ENCODE data around the gene NTN4. TPM values are rescaled to one million over a fixed set of nuclear protein-coding genes. Genes with fewer than 3 reads are reported as not detected.
"Not testable (repeated sequence)": the region's sequence is repeated elsewhere in the genome, so short reads cannot be mapped to it uniquely, and the experiment has no call there.

Gene NTN4
- total RNA-seq, 2 donors from 2014 or later = 79.2 to 118 TPM

DNA sequence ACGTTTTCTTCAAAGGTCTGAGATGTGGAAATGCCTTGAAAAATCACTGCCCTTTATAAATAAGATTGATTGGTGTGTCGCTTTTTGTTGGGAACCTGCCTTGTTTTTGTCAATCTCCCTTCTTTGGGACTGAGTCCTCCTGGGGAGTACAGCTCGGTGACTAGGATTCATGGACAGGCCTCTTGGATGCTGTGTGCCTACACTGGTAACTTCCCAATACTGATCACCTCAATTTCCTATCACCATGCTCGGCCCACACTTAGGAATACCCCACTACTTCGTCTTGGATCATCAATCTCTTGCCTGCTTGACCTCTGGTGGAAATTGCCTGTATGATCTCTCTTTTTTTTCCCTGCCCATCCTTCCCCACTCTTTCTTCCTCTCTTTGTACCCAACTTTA is 34.2 kb downstream of the NTN4 start:
- Histone ChIP-seq H3K4me3 (no peak overlapping the region), H3K4me1 (replicated peaks) (no peaks in the 10 kb centered on the region), H3K36me3 (no peaks in the 10 kb centered on the region), H3K9me3 (no peaks in the 10 kb centered on the region), H3K27me3 (replicated peaks; ENCODE audit: insufficient read depth) (no peaks in the 10 kb centered on the region), H3K27ac (no peak overlapping the region)
- intact Hi-C loops (cut with DNase I) = no loop called here
- WGBS = 68% methylated on average over 5 of the region's 5 CpGs
- no peak for DNase-seq (ENCODE audit: low spot score)
- TF ChIP-seq, protein P1, sequence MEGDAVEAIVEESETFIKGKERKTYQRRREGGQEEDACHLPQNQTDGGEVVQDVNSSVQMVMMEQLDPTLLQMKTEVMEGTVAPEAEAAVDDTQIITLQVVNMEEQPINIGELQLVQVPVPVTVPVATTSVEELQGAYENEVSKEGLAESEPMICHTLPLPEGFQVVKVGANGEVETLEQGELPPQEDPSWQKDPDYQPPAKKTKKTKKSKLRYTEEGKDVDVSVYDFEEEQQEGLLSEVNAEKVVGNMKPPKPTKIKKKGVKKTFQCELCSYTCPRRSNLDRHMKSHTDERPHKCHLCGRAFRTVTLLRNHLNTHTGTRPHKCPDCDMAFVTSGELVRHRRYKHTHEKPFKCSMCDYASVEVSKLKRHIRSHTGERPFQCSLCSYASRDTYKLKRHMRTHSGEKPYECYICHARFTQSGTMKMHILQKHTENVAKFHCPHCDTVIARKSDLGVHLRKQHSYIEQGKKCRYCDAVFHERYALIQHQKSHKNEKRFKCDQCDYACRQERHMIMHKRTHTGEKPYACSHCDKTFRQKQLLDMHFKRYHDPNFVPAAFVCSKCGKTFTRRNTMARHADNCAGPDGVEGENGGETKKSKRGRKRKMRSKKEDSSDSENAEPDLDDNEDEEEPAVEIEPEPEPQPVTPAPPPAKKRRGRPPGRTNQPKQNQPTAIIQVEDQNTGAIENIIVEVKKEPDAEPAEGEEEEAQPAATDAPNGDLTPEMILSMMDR (IDR thresholded peaks at IDR 0.05) = no peak
- no peak for TF ChIP-seq POLR2A (IDR thresholded peaks at IDR 0.05)
- no peak for TF ChIP-seq POLR2AphosphoS5 (IDR thresholded peaks at IDR 0.05)

DNA sequence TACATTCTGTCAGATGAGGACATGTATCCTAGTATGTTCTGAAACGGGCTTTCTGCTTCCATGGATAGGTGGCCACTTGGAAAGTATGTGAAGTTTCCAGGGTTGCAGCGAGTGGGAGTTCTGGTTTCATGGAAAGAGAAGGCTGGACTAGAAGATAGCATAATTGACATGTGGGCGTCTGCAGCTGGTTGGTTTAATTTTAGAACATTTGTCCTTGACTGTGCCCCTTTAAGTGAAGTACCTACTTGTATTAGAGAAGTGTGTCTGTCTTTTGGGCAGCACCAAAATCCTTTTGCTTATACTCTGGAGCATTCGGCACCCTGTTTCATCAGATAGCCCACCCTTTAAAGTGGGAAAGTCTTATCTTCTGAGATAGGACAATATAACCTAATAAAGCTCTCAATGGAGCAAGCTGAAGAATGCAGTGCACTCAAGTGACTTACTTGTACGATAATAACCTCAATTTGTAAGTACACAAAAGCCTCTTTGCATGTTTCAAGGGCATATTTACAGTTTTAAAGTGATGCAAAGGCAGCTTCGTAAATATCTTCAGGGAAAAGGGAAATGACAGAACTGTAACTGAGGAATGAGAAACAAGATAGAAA is 35.2 kb downstream of the NTN4 start:
- Histone ChIP-seq H3K9me3 (no peaks in the 10 kb centered on the region), H3K36me3 (no peaks in the 10 kb centered on the region), H3K4me3 (no peak overlapping the region), H3K27me3 (replicated peaks; ENCODE audit: insufficient read depth) (no peaks in the 10 kb centered on the region), H3K4me1 (replicated peaks) (no peaks in the 10 kb centered on the region), H3K27ac (no peak overlapping the region)
- intact Hi-C loops (cut with DNase I) = no loop called here
- no peak for DNase-seq (ENCODE audit: low spot score)
- WGBS = 71% methylated on average over 6 of the region's 6 CpGs
- TF ChIP-seq, protein P1 (IDR thresholded peaks at IDR 0.05) = no peak
- no peak for TF ChIP-seq POLR2AphosphoS5 (IDR thresholded peaks at IDR 0.05)
- no peak for TF ChIP-seq POLR2A (IDR thresholded peaks at IDR 0.05)

DNA sequence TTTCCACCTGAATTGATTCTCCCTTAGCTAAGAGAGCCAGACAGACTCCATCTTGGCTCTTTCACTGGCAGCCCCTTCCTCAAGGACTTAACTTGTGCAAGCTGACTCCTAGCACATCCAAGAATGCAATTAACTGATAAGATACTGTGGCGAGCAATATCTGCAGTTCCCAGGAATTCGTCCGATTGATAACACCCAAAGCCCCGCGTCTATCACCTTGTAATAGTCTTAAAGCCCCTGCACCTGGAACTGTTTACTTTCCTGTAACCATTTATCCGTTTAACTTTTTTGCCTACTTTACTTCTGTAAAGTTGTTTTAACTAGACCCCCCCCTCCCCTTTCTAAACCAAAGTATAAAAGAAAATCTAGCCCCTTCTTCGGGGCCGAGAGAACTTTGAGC is 44.5 kb downstream of the NTN4 start:
- H3K36me3 ChIP-seq; DNase-seq (ENCODE audit: low spot score); H3K27ac ChIP-seq; H3K4me3 ChIP-seq; H3K9me3 ChIP-seq; intact Hi-C loops (cut with DNase I); H3K27me3 ChIP-seq (replicated peaks; ENCODE audit: insufficient read depth); H3K4me1 ChIP-seq (replicated peaks): not testable (repeated sequence)
- 84% methylated on average over 8 of the region's 8 CpGs for WGBS

DNA sequence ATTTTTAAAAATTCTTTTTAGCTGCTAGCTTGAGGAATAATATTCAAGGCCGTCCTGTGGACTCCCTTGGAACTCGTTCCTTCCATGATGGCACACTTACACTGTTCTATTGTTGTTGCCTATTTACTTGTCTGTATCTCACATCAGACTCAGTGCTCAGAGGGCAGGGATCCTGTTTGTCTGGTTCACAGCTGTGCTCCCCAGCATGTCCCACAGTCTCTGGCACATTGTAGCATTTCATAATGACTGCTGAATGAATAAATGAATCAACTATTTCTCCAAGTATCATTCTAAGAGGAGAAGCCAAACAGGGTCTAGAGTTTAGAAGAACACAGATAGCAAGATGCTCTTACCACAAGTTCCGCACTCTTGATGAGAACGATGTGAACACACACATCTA is 48.0 kb downstream of the NTN4 start:
- intact Hi-C loops (cut with DNase I) = no loop called here
- Histone ChIP-seq H3K9me3 (no peaks in the 10 kb centered on the region), H3K4me3 (no peak overlapping the region), H3K36me3 (no peaks in the 10 kb centered on the region), H3K27me3 (replicated peaks; ENCODE audit: insufficient read depth) (no peaks in the 10 kb centered on the region), H3K27ac (no peak overlapping the region), H3K4me1 (replicated peaks) (no peaks in the 10 kb centered on the region)
- WGBS = 63% methylated on average over 4 of the region's 4 CpGs
- DNase-seq (ENCODE audit: low spot score) = peak; percentile 24
- peak; percentile 8 for TF ChIP-seq POLR2AphosphoS5 (IDR thresholded peaks at IDR 0.05)
- TF ChIP-seq POLR2A (IDR thresholded peaks at IDR 0.05) = no peak
- TF ChIP-seq, protein P1 (IDR thresholded peaks at IDR 0.05) = no peak

DNA sequence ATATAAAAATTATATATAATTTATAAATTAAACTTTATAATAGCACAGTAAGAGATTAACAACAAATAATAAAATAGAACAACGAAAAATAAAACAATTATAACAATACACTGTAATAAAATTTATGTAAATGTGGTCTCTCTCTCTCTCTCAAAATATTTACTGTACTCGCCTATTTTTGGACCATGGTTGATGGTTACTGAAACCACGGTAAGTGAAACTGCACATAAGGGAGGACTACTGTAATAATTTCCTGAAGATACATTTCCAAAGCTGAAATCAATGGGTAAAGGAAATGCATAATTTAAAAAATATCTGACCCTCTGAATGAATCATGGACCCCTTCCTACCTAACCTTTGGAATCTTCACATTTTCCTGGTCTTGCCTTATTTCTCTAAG is 48.9 kb downstream of the NTN4 start:
- intact Hi-C loops (cut with DNase I) = no loop called here
- Histone ChIP-seq H3K9me3 (no peaks in the 10 kb centered on the region), H3K36me3 (no peaks in the 10 kb centered on the region), H3K27ac (no peak overlapping the region), H3K4me3 (no peak overlapping the region), H3K27me3 (replicated peaks; ENCODE audit: insufficient read depth) (no peaks in the 10 kb centered on the region), H3K4me1 (replicated peaks) (no peaks in the 10 kb centered on the region)
- TF ChIP-seq POLR2AphosphoS5 (IDR thresholded peaks at IDR 0.05) = no peak
- TF ChIP-seq, protein P1 (IDR thresholded peaks at IDR 0.05) = no peak
- TF ChIP-seq POLR2A (IDR thresholded peaks at IDR 0.05) = no peak
- no peak for DNase-seq (ENCODE audit: low spot score)
- 65% methylated on average over 3 of the region's 3 CpGs for WGBS

All from prostate gland (tissue), 2 donors.